ENCODE data around the gene SMLR1.

Gene SMLR1

GRCh38 chr6:130863415-130864230, 36.4 kb downstream of the SMLR1 start:
- Histone ChIP-seq H3K27ac (ENCODE audit: insufficient read depth in 1 of 2, low read depth in 1 of 2, low read length in 2 of 2, poor library complexity in 1 of 2, severe bottlenecking in 2 of 2) (no peak overlapping the region), H3K4me3 (ENCODE audit: control insufficient read depth in 1 of 7, extremely low read depth in 1 of 7, insufficient read depth in 4 of 7, low read depth in 2 of 7, low read length in 6 of 7) (no peak overlapping the region), H3K27me3 (replicated peaks in 2 of 5; ENCODE audit: control insufficient read depth in 4 of 5, insufficient read depth in 5 of 5, low read length in 4 of 5) (no peaks in the 10 kb centered on the region), H3K36me3 (ENCODE audit: control insufficient read depth in 4 of 4, insufficient read depth in 4 of 4, low read length in 3 of 4) (peaks cover 0 to 6% (median 3%) of the 10 kb centered on the region in 4 experiments), H3K4me1 (ENCODE audit: control extremely low read depth in 1 of 4, control insufficient read depth in 4 of 4, insufficient read depth in 4 of 4, low read length in 3 of 4) (no peaks in the 10 kb centered on the region), H3K9me3 (ENCODE audit: control extremely low read depth in 1 of 5, control insufficient read depth in 4 of 5, insufficient read depth in 2 of 5, low read depth in 1 of 5, low read length in 4 of 5) (no peaks in the 10 kb centered on the region)
- DNase-seq, result no peak
- ChIA-PET CTCF (no interaction called here), POLR2A (no interaction called here)
- 92% methylated on average over 1 of the region's 4 CpGs for WGBS (ENCODE audit: insufficient coverage)

- no peaks in the 10 kb centered on the region for H3K4me1 ChIP-seq (ENCODE audit: control extremely low read depth in 1 of 4, control insufficient read depth in 4 of 4, insufficient read depth in 4 of 4, low read length in 3 of 4)
- H3K4me3 ChIP-seq (ENCODE audit: control insufficient read depth in 1 of 7, extremely low read depth in 1 of 7, insufficient read depth in 4 of 7, low read depth in 2 of 7, low read length in 6 of 7), result no peak overlapping the region
- POLR2A ChIA-PET, result no interaction called here
- no peaks in the 10 kb centered on the region for H3K27me3 ChIP-seq (replicated peaks in 2 of 5; ENCODE audit: control insufficient read depth in 4 of 5, insufficient read depth in 5 of 5, low read length in 4 of 5)
- DNase-seq, result no peak
- CTCF ChIA-PET, result no interaction called here
- peaks cover 0 to 6% (median 3%) of the 10 kb centered on the region in 4 experiments for H3K36me3 ChIP-seq (ENCODE audit: control insufficient read depth in 4 of 4, insufficient read depth in 4 of 4, low read length in 3 of 4)
- 94% methylated on average over 9 of the region's 11 CpGs for WGBS (ENCODE audit: insufficient coverage)
- no peak overlapping the region for H3K27ac ChIP-seq (ENCODE audit: insufficient read depth in 1 of 2, low read depth in 1 of 2, low read length in 2 of 2, poor library complexity in 1 of 2, severe bottlenecking in 2 of 2)
- H3K9me3 ChIP-seq (ENCODE audit: control extremely low read depth in 1 of 5, control insufficient read depth in 4 of 5, insufficient read depth in 2 of 5, low read depth in 1 of 5, low read length in 4 of 5), result no peaks in the 10 kb centered on the region
These were observed 37.1 kb downstream of the SMLR1 start for GRCh38 chr6:130864344-130864743.

- Histone ChIP-seq H3K27me3 (replicated peaks in 2 of 5; ENCODE audit: control insufficient read depth in 4 of 5, insufficient read depth in 5 of 5, low read length in 4 of 5) (no peaks in the 10 kb centered on the region), H3K9me3 (ENCODE audit: control extremely low read depth in 1 of 5, control insufficient read depth in 4 of 5, insufficient read depth in 2 of 5, low read depth in 1 of 5, low read length in 4 of 5) (no peaks in the 10 kb centered on the region), H3K4me1 (ENCODE audit: control extremely low read depth in 1 of 4, control insufficient read depth in 4 of 4, insufficient read depth in 4 of 4, low read length in 3 of 4) (no peaks in the 10 kb centered on the region), H3K27ac (ENCODE audit: insufficient read depth in 1 of 2, low read depth in 1 of 2, low read length in 2 of 2, poor library complexity in 1 of 2, severe bottlenecking in 2 of 2) (no peak overlapping the region), H3K36me3 (ENCODE audit: control insufficient read depth in 4 of 4, insufficient read depth in 4 of 4, low read length in 3 of 4) (peaks cover 2 to 6% (median 3%) of the 10 kb centered on the region in 4 experiments), H3K4me3 (ENCODE audit: control insufficient read depth in 1 of 7, extremely low read depth in 1 of 7, insufficient read depth in 4 of 7, low read depth in 2 of 7, low read length in 6 of 7) (no peak overlapping the region)
- CTCF ChIA-PET, result no interaction called here
- POLR2A ChIA-PET, result no interaction called here
- WGBS (ENCODE audit: insufficient coverage), result 100% methylated on average over 1 of the region's 4 CpGs
- no peak for DNase-seq
These were observed 38.6 kb downstream of the SMLR1 start for GRCh38 chr6:130865793-130866192.

GRCh38 chr6:130869681-130870080, 42.5 kb downstream of the SMLR1 start:
- CTCF ChIA-PET, result no interaction called here
- no peaks in the 10 kb centered on the region for H3K27me3 ChIP-seq (replicated peaks in 2 of 5; ENCODE audit: control insufficient read depth in 4 of 5, insufficient read depth in 5 of 5, low read length in 4 of 5)
- WGBS (ENCODE audit: insufficient coverage), result 92% methylated on average over 8 of the region's 10 CpGs
- POLR2A ChIA-PET, result no interaction called here
- H3K27ac ChIP-seq (ENCODE audit: insufficient read depth in 1 of 2, low read depth in 1 of 2, low read length in 2 of 2, poor library complexity in 1 of 2, severe bottlenecking in 2 of 2), result no peak overlapping the region
- peaks cover 0 to 6% (median 3%) of the 10 kb centered on the region in 4 experiments for H3K36me3 ChIP-seq (ENCODE audit: control insufficient read depth in 4 of 4, insufficient read depth in 4 of 4, low read length in 3 of 4)
- no peaks in the 10 kb centered on the region for H3K4me1 ChIP-seq (ENCODE audit: control extremely low read depth in 1 of 4, control insufficient read depth in 4 of 4, insufficient read depth in 4 of 4, low read length in 3 of 4)
- no peak overlapping the region for H3K4me3 ChIP-seq (ENCODE audit: control insufficient read depth in 1 of 7, extremely low read depth in 1 of 7, insufficient read depth in 4 of 7, low read depth in 2 of 7, low read length in 6 of 7)
- no peak for DNase-seq
- H3K9me3 ChIP-seq (ENCODE audit: control extremely low read depth in 1 of 5, control insufficient read depth in 4 of 5, insufficient read depth in 2 of 5, low read depth in 1 of 5, low read length in 4 of 5), result no peaks in the 10 kb centered on the region

GRCh38 chr6:130870179-130870880, 43.1 kb downstream of the SMLR1 start:
- Histone ChIP-seq H3K9me3 (ENCODE audit: control extremely low read depth in 1 of 5, control insufficient read depth in 4 of 5, insufficient read depth in 2 of 5, low read depth in 1 of 5, low read length in 4 of 5) (no peaks in the 10 kb centered on the region), H3K27me3 (replicated peaks in 2 of 5; ENCODE audit: control insufficient read depth in 4 of 5, insufficient read depth in 5 of 5, low read length in 4 of 5) (no peaks in the 10 kb centered on the region), H3K27ac (ENCODE audit: insufficient read depth in 1 of 2, low read depth in 1 of 2, low read length in 2 of 2, poor library complexity in 1 of 2, severe bottlenecking in 2 of 2) (no peak overlapping the region), H3K4me1 (ENCODE audit: control extremely low read depth in 1 of 4, control insufficient read depth in 4 of 4, insufficient read depth in 4 of 4, low read length in 3 of 4) (no peaks in the 10 kb centered on the region), H3K4me3 (ENCODE audit: control insufficient read depth in 1 of 7, extremely low read depth in 1 of 7, insufficient read depth in 4 of 7, low read depth in 2 of 7, low read length in 6 of 7) (no peak overlapping the region), H3K36me3 (ENCODE audit: control insufficient read depth in 4 of 4, insufficient read depth in 4 of 4, low read length in 3 of 4) (peaks cover 0 to 5% (median 2%) of the 10 kb centered on the region in 4 experiments)
- 100% methylated on average over 4 of the region's 9 CpGs for WGBS (ENCODE audit: insufficient coverage)
- no peak for DNase-seq
- ChIA-PET CTCF (interaction anchor here (1.2 to 1.5 kb wide), 2 partner anchors 548 to 552 kb away, joined by 4 to 6 read pairs; no protein-coding TSS in a partner anchor), POLR2A (no interaction called here)

- WGBS (ENCODE audit: insufficient coverage), result 95% methylated on average over 5 of the region's 8 CpGs
- ChIA-PET CTCF (interaction anchor here (1.1 to 2.7 kb wide), 9 partner anchors 10 to 602 kb away, joined by 3 to 12 read pairs (median 4); no protein-coding TSS in a partner anchor), POLR2A (no interaction called here)
- H3K27me3 ChIP-seq (replicated peaks in 2 of 5; ENCODE audit: control insufficient read depth in 4 of 5, insufficient read depth in 5 of 5, low read length in 4 of 5), result no peaks in the 10 kb centered on the region
- no peak overlapping the region for H3K27ac ChIP-seq (ENCODE audit: insufficient read depth in 1 of 2, low read depth in 1 of 2, low read length in 2 of 2, poor library complexity in 1 of 2, severe bottlenecking in 2 of 2)
- H3K4me1 ChIP-seq (ENCODE audit: control extremely low read depth in 1 of 4, control insufficient read depth in 4 of 4, insufficient read depth in 4 of 4, low read length in 3 of 4), result no peaks in the 10 kb centered on the region
- DNase-seq, result peak; percentile 37 to 70 (median 58)
- H3K4me3 ChIP-seq (ENCODE audit: control insufficient read depth in 1 of 7, extremely low read depth in 1 of 7, insufficient read depth in 4 of 7, low read depth in 2 of 7, low read length in 6 of 7), result no peak overlapping the region
- no peaks in the 10 kb centered on the region for H3K9me3 ChIP-seq (ENCODE audit: control extremely low read depth in 1 of 5, control insufficient read depth in 4 of 5, insufficient read depth in 2 of 5, low read depth in 1 of 5, low read length in 4 of 5)
- H3K36me3 ChIP-seq (ENCODE audit: control insufficient read depth in 4 of 4, insufficient read depth in 4 of 4, low read length in 3 of 4), result peaks cover 0 to 2% (median 0%) of the 10 kb centered on the region in 4 experiments
These were observed 45.3 kb downstream of the SMLR1 start for GRCh38 chr6:130872250-130873095.

Data from common myeloid progenitor, CD34-positive (primary cell).